Dendritic cell treated with granulocyte-macrophage colony-stimulating factor and Interleukin-4, amounts not matched to agents 40 ng/mL and 50 ng/mL, for 4 days (primary cell): Measurements from ENCODE around the gene TEPSIN.

Experiments used
- H3K27ac Mint-ChIP-seq: one replicate; pipeline ENCODE4 v1.8.0; 2022; ENCODE audit warnings: mild to moderate bottlenecking, mixed read lengths
- H3K27me3 Mint-ChIP-seq: one replicate; pipeline ENCODE4 v1.8.0; 2022; ENCODE audit warnings: mild to moderate bottlenecking, mixed read lengths
- H3K36me3 Mint-ChIP-seq: one replicate; pipeline ENCODE4 v1.8.0; 2022; ENCODE audit warnings: low read depth, mixed read lengths
- H3K4me1 Mint-ChIP-seq: one replicate; pipeline ENCODE4 v1.8.0; 2022; ENCODE audit warnings: low read depth, mixed read lengths
- H3K4me3 Mint-ChIP-seq: one replicate; pipeline ENCODE4 v1.8.0; 2022; ENCODE audit warnings: mild to moderate bottlenecking, moderate library complexity, mixed read lengths
- H3K9me3 Mint-ChIP-seq: one replicate; pipeline ENCODE4 v1.8.0; 2022; ENCODE audit warnings: mixed read lengths
- intact Hi-C: fragments of 100-400 bp; cut with micrococcal nuclease; formaldehyde crosslinking; loops from one replicate; pipeline ENCODE4 v1.15.0; 2022

The TEPSIN gene

DNA sequence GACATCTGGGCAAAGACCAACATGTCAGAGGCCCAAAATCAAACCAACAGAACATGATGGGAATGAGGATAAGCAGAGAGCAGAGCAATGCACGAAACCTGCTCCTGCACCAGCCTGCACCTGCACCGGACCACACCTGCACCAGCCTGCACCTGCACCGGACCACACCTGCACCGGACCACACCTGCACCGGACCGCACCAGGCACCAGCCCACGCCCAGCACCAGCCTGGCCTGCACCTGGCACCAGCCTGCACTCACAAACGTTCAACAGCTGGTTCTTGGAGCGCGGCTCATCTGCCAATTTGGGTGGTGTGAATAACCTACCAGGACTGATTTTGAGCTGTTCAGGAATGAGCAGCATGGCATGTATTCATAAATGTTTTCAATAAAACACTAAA lies 34.3 kb downstream of the TEPSIN start:
- intact Hi-C loops, result no loop called here
- no peaks in the 10 kb centered on the region for H3K9me3 Mint-ChIP-seq

GRCh38 chr17:81203136-81203535 lies 35.7 kb downstream of the TEPSIN start:
- H3K4me1 Mint-ChIP-seq, result peaks cover 12% of the 10 kb centered on the region
- H3K4me3 Mint-ChIP-seq, result no peak overlapping the region

More for the DNA sequence above, 34.3 kb downstream of the TEPSIN start:
- Mint-ChIP-seq H3K27me3 (no peaks in the 10 kb centered on the region), H3K4me3 (no peak overlapping the region), H3K36me3 (peaks cover 76% of the 10 kb centered on the region), H3K4me1 (peaks cover 12% of the 10 kb centered on the region), H3K27ac (no peak overlapping the region)

GRCh38 chr17:81202318-81202717 lies 36.5 kb downstream of the TEPSIN start:
- peaks cover 5% of the 10 kb centered on the region for H3K4me1 Mint-ChIP-seq
- peaks cover 84% of the 10 kb centered on the region for H3K36me3 Mint-ChIP-seq
- H3K4me3 Mint-ChIP-seq, result no peak overlapping the region
- no peak overlapping the region for H3K27ac Mint-ChIP-seq
- H3K9me3 Mint-ChIP-seq, result no peaks in the 10 kb centered on the region
- intact Hi-C loops, result no loop called here
- no peaks in the 10 kb centered on the region for H3K27me3 Mint-ChIP-seq

More at GRCh38 chr17:81203136-81203535, 35.7 kb downstream of the TEPSIN start:
- Mint-ChIP-seq H3K27me3 (no peaks in the 10 kb centered on the region), H3K27ac (no peak overlapping the region), H3K36me3 (peaks cover 84% of the 10 kb centered on the region), H3K9me3 (no peaks in the 10 kb centered on the region)
- intact Hi-C loops, result no loop called here

DNA sequence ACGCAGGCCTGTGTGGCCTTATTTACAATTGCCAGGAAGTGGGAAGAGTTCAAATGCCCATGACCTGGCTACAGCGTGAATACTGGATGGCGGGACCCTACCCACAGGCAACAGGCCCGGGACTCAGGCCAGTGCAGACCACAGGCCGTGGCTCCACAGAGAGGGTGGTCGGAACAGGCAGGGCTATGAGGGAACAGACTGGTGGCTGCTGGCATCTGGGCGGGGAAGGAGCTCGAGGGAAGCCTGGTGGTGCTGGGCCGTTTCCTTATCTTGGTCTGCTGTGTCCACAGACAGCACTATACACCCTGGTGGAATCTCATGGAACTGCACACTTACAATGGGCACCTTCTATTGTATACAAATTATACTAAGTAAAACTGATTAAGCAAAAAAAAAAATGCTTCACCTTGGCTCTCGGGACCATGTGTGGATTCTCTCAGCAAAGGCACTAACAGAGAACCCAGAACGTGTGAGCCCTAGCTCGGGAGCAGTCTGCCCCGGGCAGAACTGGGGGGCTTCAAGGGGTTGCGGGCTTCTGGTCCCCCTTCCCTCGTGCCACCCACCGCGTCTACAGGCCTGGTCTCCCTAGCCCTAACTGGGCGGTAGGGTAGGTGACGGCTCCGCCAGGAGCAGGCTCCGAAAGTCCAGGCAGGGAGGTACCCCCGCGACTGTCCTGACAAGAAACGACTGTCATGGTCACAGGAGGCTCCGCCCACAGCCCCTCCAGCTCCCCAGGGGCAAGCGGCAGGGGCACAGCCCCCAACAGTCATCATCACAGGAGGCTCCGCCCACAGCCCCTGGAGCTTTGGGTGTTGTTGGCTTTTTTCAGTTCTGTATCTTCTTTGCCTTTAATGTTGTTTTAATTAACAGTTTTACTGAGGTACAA lies 37.9 kb downstream of the TEPSIN start:
- Mint-ChIP-seq H3K36me3 (peaks cover 85% of the 10 kb centered on the region), H3K27ac (no peak overlapping the region), H3K27me3 (no peaks in the 10 kb centered on the region), H3K4me1 (peaks cover 5% of the 10 kb centered on the region), H3K9me3 (no peaks in the 10 kb centered on the region), H3K4me3 (no peak overlapping the region)
- intact Hi-C loops, result loop anchor here (1.0 kb wide), 1 partner anchor 59 kb away; no protein-coding TSS in a partner anchor

DNA sequence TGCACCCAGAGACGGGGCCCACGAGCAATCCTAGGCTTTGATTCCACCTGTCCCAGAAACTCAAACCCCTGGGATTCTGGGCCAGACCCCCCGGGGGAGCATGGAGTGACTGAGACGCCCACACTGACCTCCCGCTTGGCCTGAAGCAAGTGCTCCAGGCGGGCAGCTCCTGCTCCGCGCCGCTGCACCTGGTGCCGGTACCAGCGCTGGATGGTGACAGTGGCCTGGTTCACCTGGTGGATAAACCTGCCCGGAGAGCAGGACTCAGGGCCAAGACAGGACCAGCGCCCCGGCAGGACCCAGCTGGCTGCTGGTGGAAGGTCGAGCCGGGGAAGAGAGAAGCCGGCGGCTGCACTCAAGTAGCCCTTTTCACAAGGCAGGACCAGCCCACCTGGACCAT lies 38.7 kb downstream of the TEPSIN start:
- no peak overlapping the region for H3K27ac Mint-ChIP-seq
- H3K4me1 Mint-ChIP-seq, result peaks cover 5% of the 10 kb centered on the region
- no peaks in the 10 kb centered on the region for H3K27me3 Mint-ChIP-seq
- peaks cover 84% of the 10 kb centered on the region for H3K36me3 Mint-ChIP-seq
- H3K9me3 Mint-ChIP-seq, result no peaks in the 10 kb centered on the region
- H3K4me3 Mint-ChIP-seq, result no peak overlapping the region
- intact Hi-C loops, result loop anchor here (1.0 kb wide), 1 partner anchor 58 kb away; no protein-coding TSS in a partner anchor

DNA sequence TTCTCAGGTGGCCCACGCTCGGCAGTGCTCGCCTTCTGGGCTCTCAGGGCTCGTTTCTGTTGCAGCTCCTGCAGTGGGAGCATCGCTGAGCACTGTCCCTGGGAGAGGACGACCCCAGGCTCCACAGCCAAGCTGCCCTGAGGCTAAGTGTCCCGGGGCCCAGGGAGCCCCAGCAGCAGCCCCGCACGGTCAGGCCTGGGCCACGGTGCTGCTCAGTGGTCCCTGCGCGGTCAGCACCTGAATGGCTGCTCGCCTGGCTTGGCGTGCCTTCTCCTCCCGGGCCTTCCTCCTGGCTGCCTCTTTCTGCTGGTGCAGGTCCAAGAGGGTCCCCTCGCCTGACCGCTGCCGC lies 39.4 kb downstream of the TEPSIN start:
- peaks cover 5% of the 10 kb centered on the region for H3K4me1 Mint-ChIP-seq
- H3K36me3 Mint-ChIP-seq, result peaks cover 84% of the 10 kb centered on the region
- intact Hi-C loops, result no loop called here
- H3K9me3 Mint-ChIP-seq, result no peaks in the 10 kb centered on the region
- no peak overlapping the region for H3K27ac Mint-ChIP-seq
- H3K27me3 Mint-ChIP-seq, result no peaks in the 10 kb centered on the region
- no peak overlapping the region for H3K4me3 Mint-ChIP-seq

DNA sequence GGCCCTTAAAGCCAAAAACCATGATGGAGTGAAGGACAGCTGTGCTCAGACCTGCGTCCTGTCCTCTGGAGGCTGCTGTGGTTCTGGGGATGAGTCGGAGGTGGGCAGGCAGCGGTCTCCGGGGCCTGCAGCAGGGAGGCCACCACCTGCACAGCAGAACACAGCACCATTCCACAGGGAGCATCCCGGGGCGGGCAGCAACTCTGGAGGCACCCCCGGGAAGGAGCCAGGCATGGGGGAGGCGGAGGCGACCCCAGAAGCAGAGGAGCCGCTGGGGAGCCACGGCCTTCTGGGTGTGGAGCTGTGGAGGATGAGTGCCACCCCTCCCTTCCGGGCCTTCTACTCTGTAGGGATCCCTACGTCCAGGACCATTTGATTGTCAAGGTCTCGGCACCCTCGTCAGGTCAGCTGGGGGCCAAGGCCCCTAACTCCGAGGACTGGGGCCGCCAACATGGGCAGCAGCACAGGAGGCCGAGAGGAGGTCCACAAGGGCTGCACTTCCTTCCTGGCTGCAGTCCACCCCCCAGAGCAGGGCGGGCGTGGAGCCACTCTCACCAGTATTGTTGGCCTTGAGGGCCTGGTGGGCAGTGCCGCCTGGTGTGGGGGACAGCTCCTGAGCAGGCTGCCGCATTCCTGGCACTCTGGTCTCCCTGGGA lies 39.9 kb downstream of the TEPSIN start:
- no peaks in the 10 kb centered on the region for H3K27me3 Mint-ChIP-seq
- no peak overlapping the region for H3K4me3 Mint-ChIP-seq
- peaks cover 84% of the 10 kb centered on the region for H3K36me3 Mint-ChIP-seq
- H3K9me3 Mint-ChIP-seq, result no peaks in the 10 kb centered on the region
- no peak overlapping the region for H3K27ac Mint-ChIP-seq
- intact Hi-C loops, result no loop called here
- peaks cover 5% of the 10 kb centered on the region for H3K4me1 Mint-ChIP-seq

DNA sequence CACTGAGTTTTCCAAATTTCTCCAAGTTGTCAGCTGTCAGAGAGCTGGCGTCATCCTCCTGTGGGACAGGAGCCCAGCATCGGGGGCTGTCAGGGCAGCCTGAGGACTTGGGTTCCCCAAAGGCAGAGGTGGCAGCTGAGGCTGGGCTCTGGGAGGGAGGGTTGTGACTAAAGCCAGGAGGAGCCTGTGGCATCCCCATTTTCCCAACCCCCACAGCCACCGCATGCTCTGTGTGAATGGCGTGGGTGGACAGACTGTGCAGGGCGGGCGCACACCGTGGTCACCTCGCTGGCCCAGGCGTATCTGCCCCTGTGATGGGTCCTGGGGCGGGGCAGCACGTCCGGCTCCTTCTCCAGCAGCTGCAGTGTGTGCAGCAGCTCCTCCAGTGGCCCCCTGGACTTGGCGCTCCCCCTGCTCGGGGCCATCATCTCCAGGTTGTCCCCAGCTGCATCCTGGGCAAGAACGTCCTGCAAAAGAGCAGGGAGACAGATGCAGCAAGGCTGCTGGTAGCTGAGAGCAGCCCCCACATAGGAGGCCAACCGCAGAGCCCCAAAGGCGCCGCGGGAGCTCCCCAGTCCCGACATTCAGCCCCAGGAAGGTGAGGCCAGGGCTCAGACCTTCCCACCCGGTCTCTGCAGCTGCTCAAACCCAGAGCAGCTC lies 40.9 kb downstream of the TEPSIN start:
- Mint-ChIP-seq H3K27me3 (no peaks in the 10 kb centered on the region), H3K4me3 (no peak overlapping the region), H3K36me3 (peaks cover 84% of the 10 kb centered on the region), H3K4me1 (peaks cover 5% of the 10 kb centered on the region), H3K27ac (no peak overlapping the region), H3K9me3 (no peaks in the 10 kb centered on the region)
- intact Hi-C loops, result no loop called here

DNA sequence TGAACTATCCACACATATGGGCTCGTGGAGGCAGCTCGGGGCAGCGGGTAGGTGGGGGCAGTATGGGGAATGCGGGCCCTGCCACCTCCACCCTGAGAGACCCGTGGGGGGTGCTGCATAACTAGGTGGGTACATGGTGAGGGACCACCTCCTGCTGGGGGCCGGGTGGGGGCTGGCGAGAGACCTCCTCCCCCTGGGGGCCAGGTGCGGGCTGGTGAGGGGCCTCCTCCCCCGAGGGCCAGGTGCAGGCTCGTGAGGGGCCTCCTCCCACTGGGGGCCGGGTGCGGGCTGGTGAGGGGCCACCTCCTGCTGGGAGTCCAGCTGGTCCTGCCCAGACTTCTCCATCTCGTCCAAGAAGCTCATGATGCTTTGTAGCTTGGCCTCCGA lies 41.5 kb downstream of the TEPSIN start:
- Mint-ChIP-seq H3K4me3 (no peak overlapping the region), H3K4me1 (peaks cover 5% of the 10 kb centered on the region), H3K27me3 (no peaks in the 10 kb centered on the region), H3K9me3 (no peaks in the 10 kb centered on the region), H3K36me3 (peaks cover 81% of the 10 kb centered on the region), H3K27ac (no peak overlapping the region)
- intact Hi-C loops, result no loop called here

- intact Hi-C loops, result no loop called here
- Mint-ChIP-seq H3K9me3 (no peaks in the 10 kb centered on the region), H3K27ac (no peak overlapping the region), H3K4me3 (no peak overlapping the region), H3K36me3 (peaks cover 81% of the 10 kb centered on the region), H3K4me1 (peaks cover 5% of the 10 kb centered on the region), H3K27me3 (no peaks in the 10 kb centered on the region)
These were observed 42.1 kb downstream of the TEPSIN start for GRCh38 chr17:81196505-81197408.

GRCh38 chr17:81195941-81196495 lies 42.8 kb downstream of the TEPSIN start:
- peaks cover 5% of the 10 kb centered on the region for H3K4me1 Mint-ChIP-seq
- intact Hi-C loops, result no loop called here
- H3K27me3 Mint-ChIP-seq, result no peaks in the 10 kb centered on the region

GRCh38 chr17:81194941-81195901 lies 43.6 kb downstream of the TEPSIN start:
- H3K9me3 Mint-ChIP-seq, result no peaks in the 10 kb centered on the region
- H3K27me3 Mint-ChIP-seq, result no peaks in the 10 kb centered on the region
- H3K4me1 Mint-ChIP-seq, result no peaks in the 10 kb centered on the region
- H3K36me3 Mint-ChIP-seq, result peaks cover 94% of the 10 kb centered on the region
- intact Hi-C loops, result no loop called here
- no peak overlapping the region for H3K27ac Mint-ChIP-seq
- H3K4me3 Mint-ChIP-seq, result no peak overlapping the region

More at GRCh38 chr17:81195941-81196495, 42.8 kb downstream of the TEPSIN start:
- Mint-ChIP-seq H3K36me3 (peaks cover 86% of the 10 kb centered on the region), H3K27ac (no peak overlapping the region), H3K9me3 (no peaks in the 10 kb centered on the region), H3K4me3 (no peak overlapping the region)
